GM19324 (cell line): ENCODE measurements around the gene IL17F.

Experiments
- ATAC-seq: cut with Tn5 transposase; IDR thresholded peaks from one replicate; pipeline ENCODE4 v1.9.1; 2021; ENCODE audit warnings: mild to moderate bottlenecking, moderate library complexity; ENCODE audit not compliant: unreplicated experiment, low FRiP score

IL17F gene

DNA sequence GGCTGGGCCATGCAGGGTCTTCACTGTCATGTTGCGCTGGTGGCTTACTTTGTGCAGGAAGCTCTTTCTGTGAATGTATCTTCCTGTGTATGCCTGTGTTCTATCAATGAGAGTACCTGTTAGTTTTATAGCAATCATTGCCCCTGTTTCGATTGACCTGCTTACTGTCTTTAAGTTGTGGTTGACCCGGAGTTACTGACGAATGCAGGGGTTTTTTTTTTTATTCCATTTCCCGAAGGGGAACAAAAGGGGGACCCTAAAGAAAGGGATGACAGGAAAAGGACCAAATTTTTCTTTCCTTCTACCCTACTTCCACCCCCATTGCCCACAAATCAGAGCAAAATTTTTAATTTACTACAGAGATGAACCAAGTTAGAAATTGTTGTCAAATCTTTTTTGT is at the start of gene IL17F:
TSS of gene IL17F (minus strand) at position 101 of the 400 bp plus-strand sequence. CDS start at position 30, 71 bp downstream.
- no peak for ATAC-seq

DNA sequence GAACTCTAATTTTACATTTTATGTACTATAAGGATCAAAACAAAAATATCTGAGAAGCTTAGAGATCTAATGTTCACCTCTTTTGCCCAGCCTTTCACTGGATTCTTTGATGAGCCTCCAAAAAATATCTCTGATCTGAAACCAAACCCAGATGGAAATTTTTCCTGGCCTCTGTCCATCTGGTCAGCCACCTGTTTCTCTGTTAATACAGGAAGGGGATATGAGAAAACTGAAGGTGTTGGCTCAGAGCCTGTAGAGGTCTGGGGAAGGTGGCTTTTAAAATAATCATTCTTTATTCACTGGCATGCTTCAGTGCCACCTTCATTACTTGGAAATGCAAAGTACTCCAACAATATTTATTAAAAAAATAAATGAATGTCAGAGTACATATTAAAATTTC is 48.8 kb upstream of the IL17F start:
- ATAC-seq = no peak

DNA sequence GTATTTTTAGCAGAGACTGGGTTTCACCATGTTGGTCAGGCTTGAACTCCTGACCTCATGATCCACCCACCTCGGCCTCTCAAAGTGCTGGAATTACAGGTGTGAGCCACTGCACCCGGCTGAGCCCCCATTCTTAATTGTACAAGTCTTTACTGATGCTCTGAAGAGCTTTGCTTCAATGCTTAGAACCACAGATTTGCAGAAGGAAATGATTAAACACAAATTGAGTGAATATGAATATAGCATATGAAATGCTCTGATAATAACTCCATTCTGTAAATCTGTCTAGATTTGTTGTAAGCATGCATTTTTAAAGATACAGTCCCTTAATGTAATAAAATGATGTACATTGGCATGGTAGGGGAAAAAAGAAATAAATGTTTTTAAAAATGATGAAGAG is 44.5 kb upstream of the IL17F start:
- no peak for ATAC-seq

DNA sequence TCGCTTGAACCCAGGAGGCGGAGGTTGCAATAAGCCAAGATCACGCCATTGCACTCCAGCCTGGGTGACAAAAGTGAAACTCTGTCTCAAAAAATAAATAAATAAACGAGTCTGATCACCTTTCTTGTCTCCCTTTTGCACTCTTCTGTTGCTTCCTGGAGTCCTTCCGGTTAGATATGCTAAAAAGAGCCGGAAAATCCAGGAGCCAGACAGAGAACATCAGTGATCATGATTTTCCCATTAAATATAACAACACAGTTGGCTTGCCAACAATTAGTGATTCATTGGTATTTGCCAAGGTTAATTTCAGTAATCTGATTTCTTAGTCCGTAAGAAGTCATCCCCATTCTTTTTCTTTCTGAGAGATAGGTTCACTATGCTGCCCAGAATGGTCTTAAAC is 43.9 kb upstream of the IL17F start:
- no peak for ATAC-seq

DNA sequence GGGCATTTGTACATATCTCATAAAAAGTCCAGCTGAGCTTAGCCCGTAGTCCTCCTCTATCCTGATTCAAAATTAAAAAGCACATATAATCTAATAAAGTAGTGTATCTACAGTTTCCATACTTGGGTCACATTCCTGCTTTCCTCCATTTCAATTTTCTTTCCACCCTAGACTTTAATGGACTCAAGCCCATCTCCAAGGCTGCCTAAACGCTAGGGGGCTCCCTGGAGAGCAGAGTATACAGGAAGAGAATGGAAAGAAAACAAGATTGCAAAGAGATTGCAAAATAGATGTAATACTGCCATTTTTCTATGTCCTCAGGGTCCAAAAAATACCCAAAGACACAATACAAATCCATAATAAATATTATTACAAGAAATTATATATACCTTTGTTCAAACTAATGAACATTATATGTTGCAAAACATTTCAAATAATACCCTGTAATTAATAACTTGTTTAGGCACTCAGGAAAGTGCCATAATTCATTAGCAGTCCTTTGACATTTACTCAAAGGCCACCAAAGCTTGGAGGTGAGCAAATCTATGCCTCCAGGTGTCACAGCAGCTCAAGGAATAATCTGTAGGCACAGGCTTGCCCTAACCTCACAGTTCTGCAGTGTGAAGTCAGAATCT is 42.6 kb upstream of the IL17F start:
- no peak for ATAC-seq

DNA sequence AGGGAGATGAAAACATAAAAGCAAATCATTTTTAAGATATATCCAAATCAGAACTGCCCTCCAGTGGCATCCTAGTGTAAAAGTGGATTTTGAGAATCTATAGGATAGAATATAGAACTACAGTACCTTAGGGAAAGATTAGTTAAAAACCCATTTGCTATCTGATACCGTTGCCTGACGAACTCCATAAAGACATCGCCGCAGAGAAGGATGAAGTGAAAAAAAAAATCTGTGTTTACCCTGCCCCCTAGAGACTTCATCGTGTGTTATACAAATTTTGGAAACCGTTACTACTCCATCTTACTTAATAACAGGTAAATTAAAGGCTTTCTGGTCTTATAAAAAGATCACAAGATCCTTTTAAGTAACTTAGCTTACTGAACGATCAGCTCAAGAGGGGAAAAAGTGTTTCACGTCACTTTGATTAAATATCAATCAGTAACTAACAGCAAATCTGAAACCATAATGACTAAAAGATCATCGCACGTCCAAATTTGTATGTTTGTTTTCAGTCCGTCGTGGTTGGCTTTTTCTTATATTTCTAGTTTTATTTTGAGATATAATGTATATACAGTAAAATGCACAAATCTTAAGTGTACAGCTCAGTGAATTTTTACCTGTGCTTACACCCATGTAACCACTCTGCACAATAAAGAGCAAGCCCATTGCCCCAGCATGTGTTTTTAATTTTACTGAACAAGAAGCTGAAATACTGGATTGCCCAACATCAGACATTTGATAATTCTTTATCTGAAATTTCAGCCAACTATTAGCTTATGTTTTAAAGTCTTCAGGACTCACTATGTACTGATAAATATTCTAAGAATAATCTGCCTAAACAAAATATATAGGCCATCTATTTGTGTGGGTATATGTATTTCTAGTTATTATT is 41.1 kb upstream of the IL17F start:
- ATAC-seq = no peak

DNA sequence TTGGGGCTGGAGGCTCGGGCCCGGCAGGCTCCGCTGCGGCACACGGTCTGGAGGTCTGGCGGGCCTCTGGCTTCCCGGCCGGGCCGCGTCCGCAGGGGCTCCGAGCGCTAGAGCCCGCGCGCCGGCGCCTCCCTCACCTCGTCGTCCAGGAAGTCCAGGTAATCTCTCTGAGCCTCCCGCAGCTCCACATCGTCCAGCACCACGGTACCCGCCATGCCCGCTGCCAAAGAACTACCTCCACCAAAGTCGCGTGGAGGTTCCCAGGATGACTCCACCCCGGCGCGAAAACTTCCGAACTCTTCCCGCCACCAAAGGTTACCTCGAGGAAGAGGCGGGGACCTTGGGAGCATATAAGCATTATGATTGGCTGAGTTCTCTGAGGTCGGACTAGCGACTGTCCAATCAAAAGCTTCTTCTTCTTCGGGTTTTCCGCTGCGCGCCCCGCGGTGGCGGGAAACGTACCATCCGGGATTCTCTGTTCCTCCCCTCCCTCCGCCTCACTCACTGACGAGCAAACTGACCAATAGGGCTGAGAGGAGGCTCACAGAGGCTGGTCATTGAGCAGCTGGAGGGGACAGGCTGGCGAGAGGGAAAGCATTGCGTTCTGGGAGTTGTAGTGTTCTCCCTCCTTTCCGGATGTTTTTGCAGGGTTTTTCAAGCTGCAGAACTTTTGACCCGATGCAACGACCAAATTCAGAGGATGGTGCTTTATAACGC is 40.3 kb upstream of the IL17F start, which contains the start of gene MCM3:
TSS of gene MCM3 (minus strand) at position 283 of the 717 bp plus-strand sequence. CDS start at position 215, 68 bp downstream.
- ATAC-seq = peak; percentile 99

DNA sequence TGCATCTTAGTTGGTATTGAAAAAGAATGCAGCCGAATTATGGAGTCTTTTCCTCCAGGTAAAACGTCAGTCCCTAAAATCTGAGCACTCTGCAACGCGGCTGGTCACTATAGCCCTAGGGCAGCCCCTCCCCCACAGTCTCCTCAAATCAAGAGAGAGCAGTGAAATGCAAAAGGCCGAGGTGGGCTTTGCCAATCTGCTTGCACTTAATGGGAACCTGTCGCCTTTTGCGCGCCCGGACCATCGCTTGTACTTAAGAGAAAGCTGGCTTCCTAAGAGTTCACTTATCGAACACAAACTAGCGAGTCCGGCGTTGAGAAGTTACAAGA is 39.8 kb upstream of the IL17F start:
- peak; percentile 0 for ATAC-seq

DNA sequence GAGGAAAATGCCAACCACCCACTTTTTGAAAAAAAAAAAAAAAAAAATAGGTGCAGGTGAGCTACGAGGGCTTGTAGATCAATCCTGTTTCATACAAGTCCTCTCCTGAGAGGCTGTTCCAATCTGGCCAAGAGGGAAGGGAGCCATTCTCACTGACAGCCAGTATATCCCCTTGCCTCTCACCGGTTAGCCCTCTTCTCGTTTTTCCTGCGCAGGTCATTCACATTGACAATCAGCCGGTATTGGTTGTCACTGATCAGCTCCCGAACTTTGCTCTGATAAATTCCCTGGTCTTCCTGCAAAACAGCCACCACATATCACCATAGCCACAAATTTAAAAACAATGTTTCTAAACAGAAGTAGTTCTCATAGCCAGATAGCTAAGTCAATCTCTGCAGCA is 38.8 kb upstream of the IL17F start:
- no peak for ATAC-seq

DNA sequence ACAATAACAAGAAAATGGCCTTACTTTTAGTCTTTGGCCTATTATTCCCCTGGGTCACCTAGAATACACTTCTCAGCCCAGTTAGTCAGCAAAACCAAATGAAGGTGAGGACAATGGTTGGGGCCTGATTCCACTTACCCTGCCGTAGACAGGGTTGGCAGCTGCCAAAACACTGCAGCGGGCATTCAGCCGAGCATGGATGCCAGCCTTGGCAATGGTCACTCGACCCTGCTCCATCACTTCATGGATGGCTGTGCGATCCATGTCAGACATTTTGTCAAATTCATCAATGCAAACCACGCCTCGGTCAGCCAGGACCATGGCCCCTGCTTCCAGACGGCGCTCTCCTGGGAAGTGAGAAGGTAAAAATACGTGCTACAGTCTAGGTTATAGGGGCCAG is 31.8 kb upstream of the IL17F start:
- ATAC-seq = no peak

DNA sequence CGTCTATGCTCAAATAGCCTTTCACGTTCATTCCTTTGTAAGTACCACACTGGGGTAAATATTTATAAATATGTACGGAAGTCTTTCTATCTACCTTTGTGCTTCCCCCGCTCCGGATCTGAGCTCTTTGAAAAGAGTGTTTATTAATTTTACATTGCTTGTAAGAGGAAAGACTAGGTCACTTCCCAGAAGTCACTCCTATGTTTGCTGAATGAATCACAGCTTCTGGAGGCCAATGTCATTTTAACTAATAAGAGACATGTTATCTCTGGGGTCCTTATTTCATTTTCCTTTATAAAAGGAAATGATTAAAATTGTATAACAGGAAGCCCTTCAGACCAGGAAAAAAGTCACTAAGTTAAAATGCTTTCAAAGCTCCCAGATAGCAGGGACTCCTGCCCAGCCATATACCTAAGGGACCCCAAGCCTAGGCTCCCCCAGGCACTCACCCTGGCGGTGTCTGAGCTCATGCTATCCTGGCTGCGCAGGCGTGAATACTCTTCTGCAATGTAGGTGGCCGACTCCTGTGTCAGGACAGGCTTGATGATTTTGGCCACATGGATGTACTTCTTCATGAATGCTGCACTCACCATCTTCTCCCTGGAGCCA is 27.7 kb upstream of the IL17F start:
- no peak for ATAC-seq

DNA sequence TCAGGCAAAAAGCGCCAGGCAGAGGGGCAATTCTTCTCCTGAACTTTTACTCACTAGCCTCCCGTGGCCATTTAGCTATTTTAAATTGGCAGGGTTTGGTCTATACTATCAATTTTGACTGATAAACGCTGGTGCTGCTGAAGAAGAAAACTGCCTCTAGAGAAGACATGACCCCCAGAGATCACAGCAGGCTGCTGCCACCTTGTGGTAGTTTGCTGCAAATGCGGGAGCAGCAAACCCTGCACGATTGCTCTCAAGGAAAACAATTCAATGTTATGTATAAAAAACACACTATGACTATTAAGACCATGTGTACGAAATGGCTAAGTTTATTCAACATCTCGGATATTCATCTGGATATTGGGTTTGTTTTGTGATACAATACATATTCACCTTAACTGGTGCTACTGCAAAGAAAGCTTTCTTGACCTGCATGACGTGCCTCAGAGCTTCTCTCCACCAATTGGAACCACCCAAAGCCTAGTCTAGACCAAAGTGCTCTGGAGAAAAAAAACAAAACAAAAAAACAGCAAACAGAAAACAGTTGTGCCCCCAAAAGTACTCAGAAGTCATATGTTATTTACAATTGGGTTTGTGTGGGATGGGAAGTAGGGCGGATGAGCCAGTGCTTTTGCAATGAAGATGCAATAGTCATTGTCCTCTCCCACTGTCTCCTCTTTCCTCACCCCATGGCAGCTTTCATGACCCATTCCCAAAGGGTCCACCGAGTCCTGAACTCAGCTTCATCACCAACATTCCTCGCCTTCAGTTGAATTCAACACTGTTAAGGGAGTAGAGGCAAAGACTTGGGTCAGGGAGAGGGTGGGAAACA is 19.6 kb upstream of the IL17F start:
- no peak for ATAC-seq

DNA sequence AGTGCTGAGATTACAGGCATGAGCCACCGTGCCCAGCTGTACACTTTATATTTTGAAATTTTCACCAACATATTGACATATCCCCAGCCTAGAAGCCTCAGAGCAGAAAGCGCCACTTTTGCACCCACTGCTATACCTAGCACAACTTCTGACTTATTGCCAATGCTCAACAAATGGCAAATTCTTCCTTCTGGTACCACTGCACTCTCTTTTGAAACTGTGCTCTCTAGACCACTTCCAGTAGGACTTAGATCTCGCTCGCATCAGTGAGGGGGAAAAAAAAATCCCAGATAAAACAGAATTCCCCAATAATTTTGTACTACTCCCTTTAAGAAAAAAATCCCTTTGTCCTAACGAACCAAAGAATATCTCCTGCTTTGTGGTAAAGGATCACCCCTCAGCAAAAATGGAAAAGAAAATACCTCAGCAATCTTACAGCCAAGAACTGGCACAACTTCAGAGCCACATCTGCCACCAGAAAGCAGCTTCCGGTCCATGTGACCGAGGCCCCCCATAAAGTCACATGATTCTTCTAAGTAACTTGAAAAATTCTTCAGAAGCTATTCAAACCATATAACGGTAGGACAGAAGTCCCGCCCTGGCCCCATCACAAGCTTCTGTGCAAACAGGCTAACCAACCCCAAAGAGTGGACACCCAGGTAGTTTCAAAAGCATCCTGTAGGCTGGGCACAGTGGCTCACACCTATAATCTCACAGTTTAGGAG is 18.5 kb upstream of the IL17F start:
- no peak for ATAC-seq

DNA sequence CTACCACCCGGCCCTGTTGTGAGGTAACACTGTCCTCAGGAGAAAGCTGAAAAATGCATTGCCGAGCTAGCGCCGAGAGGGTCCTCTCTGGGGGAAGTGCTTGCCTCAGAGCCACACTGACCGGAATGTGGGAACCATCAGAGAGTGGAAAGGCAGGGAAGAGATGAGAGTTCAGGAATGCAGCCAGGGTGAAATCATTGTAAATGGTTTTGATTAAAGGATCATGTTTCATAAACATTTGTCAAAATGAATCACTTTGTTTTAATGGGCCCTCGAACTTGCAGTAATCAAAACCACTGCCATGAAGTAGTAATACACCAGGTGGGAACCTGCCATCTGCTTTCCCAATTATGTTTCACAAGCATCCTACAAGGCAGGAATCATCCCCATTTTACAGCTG is 16.9 kb upstream of the IL17F start:
- no peak for ATAC-seq

DNA sequence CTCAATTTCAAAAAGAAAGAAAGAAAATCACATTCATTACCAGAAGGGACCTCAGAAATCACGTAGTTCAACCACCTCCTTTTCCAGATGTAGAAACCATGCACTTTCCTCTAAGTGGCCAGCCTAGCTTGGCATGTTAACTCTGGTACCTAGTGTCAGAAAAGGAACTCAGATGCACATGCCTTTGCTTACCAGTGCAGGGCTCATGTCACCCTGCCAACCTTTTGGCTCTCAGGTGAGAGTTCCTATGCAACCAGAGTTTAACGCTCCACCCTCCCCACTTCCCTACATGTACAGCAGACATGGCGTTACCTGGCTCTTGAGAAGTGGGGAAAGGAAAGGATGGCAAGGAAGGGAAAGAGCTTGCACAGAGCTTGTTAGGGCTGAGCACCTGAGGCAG is 16.3 kb upstream of the IL17F start:
- ATAC-seq = no peak

DNA sequence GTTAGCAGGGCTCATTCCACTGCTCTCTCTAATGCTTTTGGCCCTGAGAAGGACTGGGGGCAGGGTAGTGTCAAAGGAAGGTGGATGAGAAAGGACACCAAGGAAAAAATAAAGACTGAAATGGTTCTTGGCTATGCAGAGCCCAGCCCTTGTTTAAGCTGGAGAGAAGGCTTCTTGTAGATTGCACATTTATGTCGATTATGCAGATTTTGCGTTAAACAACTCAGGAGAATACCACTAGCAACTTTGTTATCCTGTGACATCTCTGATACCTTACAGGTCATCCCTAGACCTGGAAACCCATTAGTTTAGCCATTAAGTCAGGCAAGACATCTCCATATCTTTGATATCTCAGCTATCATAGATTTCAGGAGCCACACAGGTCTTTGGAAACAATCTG is 11.1 kb upstream of the IL17F start:
- ATAC-seq = no peak

DNA sequence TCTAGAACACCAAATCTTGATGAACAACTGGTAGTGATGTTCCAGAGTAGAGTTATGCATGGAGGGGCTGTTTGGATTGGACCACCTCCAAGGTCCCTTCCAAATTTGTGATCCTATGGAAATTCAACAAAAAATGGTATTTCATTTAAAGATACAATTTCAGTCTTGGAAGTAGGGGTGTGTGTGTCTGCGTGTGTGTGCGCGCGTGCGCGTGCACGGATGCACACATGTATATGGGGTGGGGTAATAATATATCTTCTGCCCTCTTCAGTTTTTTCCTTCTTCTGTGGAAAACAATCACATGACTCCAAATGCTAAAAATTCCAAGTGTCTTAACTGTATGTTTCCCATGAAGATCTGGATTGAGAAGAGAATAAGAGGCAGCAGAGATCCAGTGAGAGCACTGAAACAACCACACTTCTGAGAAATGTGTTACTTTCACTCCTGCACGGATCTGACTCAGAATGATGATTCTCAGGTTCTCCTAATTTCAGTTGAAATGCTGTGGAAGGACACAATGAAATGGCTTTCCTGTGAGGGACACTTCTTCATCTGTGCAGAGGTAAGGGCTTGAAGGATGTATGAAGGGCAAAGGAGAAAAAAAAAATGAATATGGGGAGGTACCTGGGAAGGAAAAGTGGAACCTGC is 10.6 kb upstream of the IL17F start:
- no peak for ATAC-seq

DNA sequence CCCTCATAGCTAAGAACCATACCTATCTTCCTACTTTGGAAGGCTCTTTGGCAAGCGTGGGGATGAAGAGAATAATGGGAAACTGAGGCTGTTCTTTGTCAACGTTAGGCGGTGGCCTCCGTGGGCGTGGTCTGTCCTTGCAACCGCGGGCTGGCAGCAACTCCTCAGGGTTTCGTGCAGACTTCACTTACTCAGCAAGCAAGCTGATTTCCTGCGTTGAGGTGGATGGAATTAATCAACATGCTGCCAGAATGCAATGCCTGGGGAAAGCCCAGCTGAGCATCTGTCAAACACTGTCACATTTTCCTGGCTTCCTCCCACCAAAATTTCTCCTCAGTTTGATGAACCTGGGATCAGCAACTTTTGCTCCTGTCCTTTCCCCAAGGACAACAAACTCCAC is 9.2 kb upstream of the IL17F start:
- no peak for ATAC-seq

DNA sequence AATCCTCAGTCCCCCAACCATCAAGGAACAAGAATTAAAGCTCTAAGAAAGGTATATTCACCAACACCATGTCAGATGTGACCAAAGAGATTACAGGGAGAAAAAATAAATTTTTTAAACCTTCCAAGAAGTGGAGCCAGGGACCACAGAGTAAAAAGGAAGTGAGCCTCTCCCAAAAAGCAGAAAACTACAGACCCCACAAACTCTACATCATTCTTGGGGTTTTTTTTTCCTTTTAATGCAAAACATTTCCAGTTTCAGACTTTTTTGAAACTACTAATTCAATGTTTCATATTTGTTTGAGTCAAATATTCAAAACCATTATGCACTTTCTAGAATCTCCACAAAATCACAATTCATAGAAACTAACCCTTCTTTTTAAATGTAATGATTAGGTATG is 6.8 kb upstream of the IL17F start:
- ATAC-seq = no peak
